HG03066 (cell line): ENCODE measurements around the gene MRPS2.

Experiments
- ATAC-seq: cut with Tn5 transposase; IDR thresholded peaks from one replicate; pipeline ENCODE4 v1.9.1; 2021; ENCODE audit warnings: low read depth; ENCODE audit not compliant: unreplicated experiment

MRPS2 gene

DNA sequence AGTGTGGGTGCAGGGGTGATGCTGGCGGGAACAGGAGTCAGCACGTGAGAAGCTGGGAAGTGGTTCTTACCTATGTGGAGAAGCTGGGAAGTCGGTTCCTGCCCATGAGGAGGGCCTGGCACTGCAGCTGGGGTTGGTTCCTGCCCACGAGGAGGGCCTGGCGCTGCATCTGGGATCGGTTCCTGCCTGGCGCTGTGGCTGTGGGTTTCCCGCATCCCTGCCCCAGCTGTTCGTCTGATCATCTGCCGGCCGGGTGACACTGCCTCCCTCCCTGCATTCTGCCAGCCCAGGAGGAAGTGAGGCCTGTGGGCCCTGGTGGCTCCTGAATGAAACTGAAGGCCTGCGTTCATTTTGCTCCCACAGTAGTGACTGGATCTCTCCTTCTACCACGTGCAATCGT lies 50.5 kb downstream of the MRPS2 start:
- ATAC-seq: no peak

DNA sequence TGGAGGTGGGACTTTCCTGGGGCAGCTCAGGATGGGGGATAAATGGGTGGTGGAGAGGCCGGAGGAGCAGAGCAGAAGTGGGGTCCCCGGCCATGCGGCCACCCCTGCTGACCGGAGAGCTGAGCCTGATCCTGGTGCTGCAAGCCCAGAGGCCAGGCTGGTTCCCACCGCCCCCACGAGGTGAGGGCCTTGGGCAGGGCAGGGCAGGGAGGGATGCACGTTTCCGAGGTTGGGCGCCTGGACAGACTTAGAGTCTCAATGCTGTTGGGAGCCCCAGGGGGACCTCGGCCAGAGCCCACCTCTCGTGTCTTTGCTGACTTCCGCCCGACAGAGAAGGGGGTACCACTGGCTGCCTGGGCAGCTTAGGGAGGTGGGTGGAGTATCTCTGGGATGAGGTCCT lies 51.0 kb downstream of the MRPS2 start:
- no peak for ATAC-seq

GRCh38 chr9:135552021-135552697 lies 51.7 kb downstream of the MRPS2 start:
- no peak for ATAC-seq

GRCh38 chr9:135552698-135553171 lies 52.3 kb downstream of the MRPS2 start:
- ATAC-seq: no peak
